ENCODE measurements around the gene SPRR1B. TPM values are rescaled to one million over a fixed set of nuclear protein-coding genes. Genes with fewer than 3 reads are reported as not detected.
"Not testable (repeated sequence)": the region's sequence is repeated elsewhere in the genome, so short reads cannot be mapped to it uniquely, and the experiment has no call there.

Gene SPRR1B
- total RNA-seq, 4 donors from 2014 or later = not detected

DNA sequence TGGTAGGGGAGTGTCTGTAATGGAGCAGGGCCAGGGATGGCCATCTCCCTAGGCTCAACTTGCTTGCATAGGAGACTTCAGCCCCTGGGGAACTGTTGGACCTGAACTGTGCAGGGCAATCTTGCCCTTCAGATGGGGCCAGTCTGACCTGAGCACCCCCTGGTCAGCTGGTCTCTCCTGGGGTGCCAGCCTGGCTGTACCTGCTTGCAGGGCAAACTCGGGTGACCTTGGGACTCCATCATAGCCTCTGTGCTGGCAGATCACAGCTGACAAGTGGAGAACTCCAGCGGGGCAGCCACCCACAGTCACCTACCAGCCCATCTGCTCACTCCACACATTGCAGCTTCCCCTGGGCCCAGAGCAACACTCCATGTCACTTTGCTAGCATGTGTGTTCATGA lies 18.2 kb downstream of the SPRR1B start:
- H3K9me3 ChIP-seq = no peaks in the 10 kb centered on the region
- H3K4me3 ChIP-seq = no peak overlapping the region
- no peak for TF ChIP-seq POLR2A (IDR thresholded peaks at IDR 0.05)
- TF ChIP-seq CTCF (IDR thresholded peaks at IDR 0.05) = no peak
- in situ Hi-C loops (cut with MboI; ENCODE audit: low pct_ligation_motif_present in 1 of 4, low pct_unique_long_range_greater_than_20kb in 1 of 4, low sequenced_read_pairs in 3 of 4) = no loop called here
- no peaks in the 10 kb centered on the region for H3K27me3 ChIP-seq
- no peak overlapping the region for H3K27ac ChIP-seq
- no peaks in the 10 kb centered on the region for H3K36me3 ChIP-seq
- H3K4me1 ChIP-seq = no peaks in the 10 kb centered on the region
- intact Hi-C loops (cut with DNase I; ENCODE audit: low total_unique reads) = no loop called here
- WGBS, 2 donors (ENCODE audit: low coverage in 1 of 2) = 94% methylated on average over 2 of the region's 2 CpGs; no CpG with 5 or more reads in 1 of the 2 donors
- DNase-seq = no peak

GRCh38 chr1:153056111-153056510 lies 25.1 kb downstream of the SPRR1B start:
- H3K27ac ChIP-seq; intact Hi-C loops (cut with DNase I; ENCODE audit: low total_unique reads); H3K4me1 ChIP-seq; H3K27me3 ChIP-seq; H3K9me3 ChIP-seq; DNase-seq; H3K36me3 ChIP-seq; H3K4me3 ChIP-seq; in situ Hi-C loops (cut with MboI; ENCODE audit: low pct_ligation_motif_present in 1 of 4, low pct_unique_long_range_greater_than_20kb in 1 of 4, low sequenced_read_pairs in 3 of 4): not testable (repeated sequence)
- WGBS, 2 donors (ENCODE audit: low coverage in 1 of 2) = 33 to 35% methylated on average over 1 to 3 of the region's 3 CpGs

GRCh38 chr1:153057375-153057774 lies 26.4 kb downstream of the SPRR1B start, which contains the start of gene SPRR2A:
TSS of gene SPRR2A (minus strand) at chr1:153057512. CDS start at chr1:153056735, 777 bp downstream.
- in situ Hi-C loops (cut with MboI; ENCODE audit: low pct_ligation_motif_present in 1 of 4, low pct_unique_long_range_greater_than_20kb in 1 of 4, low sequenced_read_pairs in 3 of 4) = no loop called here
- 35% methylated on average over 2 of the region's 2 CpGs; no CpG with 5 or more reads in 1 of the 2 donors for WGBS, 2 donors (ENCODE audit: low coverage in 1 of 2)

DNA sequence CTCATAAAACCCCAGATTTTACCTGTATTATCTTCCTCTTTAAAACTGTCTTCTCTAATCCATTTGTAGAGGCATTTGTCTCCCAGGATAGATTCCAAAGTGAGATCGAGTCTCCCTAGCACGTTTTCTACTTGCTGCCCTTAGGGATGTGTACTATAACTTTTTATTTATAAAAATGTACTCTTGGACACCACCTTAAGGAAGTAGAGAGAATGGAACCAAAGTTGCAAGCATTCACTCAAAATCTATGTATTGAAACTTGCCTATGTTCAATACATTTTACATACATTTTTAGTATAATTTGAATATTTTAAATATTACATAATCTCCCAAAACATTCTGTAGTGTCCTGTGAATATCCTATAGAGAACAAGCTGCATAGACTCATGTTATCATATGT lies 27.2 kb downstream of the SPRR1B start:
- H3K27me3 ChIP-seq = no peaks in the 10 kb centered on the region
- no peak overlapping the region for H3K27ac ChIP-seq
- in situ Hi-C loops (cut with MboI; ENCODE audit: low pct_ligation_motif_present in 1 of 4, low pct_unique_long_range_greater_than_20kb in 1 of 4, low sequenced_read_pairs in 3 of 4) = no loop called here
- no peaks in the 10 kb centered on the region for H3K36me3 ChIP-seq
- no peaks in the 10 kb centered on the region for H3K4me1 ChIP-seq
- no peak overlapping the region for H3K4me3 ChIP-seq
- WGBS, 2 donors (ENCODE audit: low coverage in 1 of 2) = 54 to 63% methylated on average over 2 of the region's 2 CpGs
- no peaks in the 10 kb centered on the region for H3K9me3 ChIP-seq
- TF ChIP-seq EP300 (IDR thresholded peaks at IDR 0.05; ENCODE audit: low read depth) = no peak
- no peak for TF ChIP-seq POLR2AphosphoS5 (IDR thresholded peaks at IDR 0.05)
- TF ChIP-seq POLR2A (IDR thresholded peaks at IDR 0.05) = no peak
- TF ChIP-seq CTCF (IDR thresholded peaks at IDR 0.05) = no peak
- intact Hi-C loops (cut with DNase I; ENCODE audit: low total_unique reads) = no loop called here
- no peak for DNase-seq

More at GRCh38 chr1:153057375-153057774, 26.4 kb downstream of the SPRR1B start, which contains the start of gene SPRR2A:
- intact Hi-C loops (cut with DNase I; ENCODE audit: low total_unique reads) = no loop called here
- no peaks in the 10 kb centered on the region for H3K9me3 ChIP-seq
- H3K36me3 ChIP-seq = no peaks in the 10 kb centered on the region
- DNase-seq = no peak
- H3K27ac ChIP-seq = no peak within 1 kb of the TSS
- no peak within 1 kb of the TSS for H3K4me3 ChIP-seq
- no peaks in the 10 kb centered on the region for H3K4me1 ChIP-seq
- H3K27me3 ChIP-seq = no peaks in the 10 kb centered on the region
- TF ChIP-seq EP300 (IDR thresholded peaks at IDR 0.05; ENCODE audit: low read depth) = no peak
- TF ChIP-seq POLR2AphosphoS5 (IDR thresholded peaks at IDR 0.05) = no peak
- no peak for TF ChIP-seq POLR2A (IDR thresholded peaks at IDR 0.05)
- no peak for TF ChIP-seq CTCF (IDR thresholded peaks at IDR 0.05)

Measured in transverse colon (tissue), 4 donors.